K562 (cell line): Measurements from ENCODE around the gene SCN7A.

Experiments
- C11orf30 ChIP-seq: fragments of 450-650 bp; IDR thresholded peaks from 2 replicates; pipeline ENCODE4 v1.6.1; 2016; ENCODE audit warnings: low read depth, mild to moderate bottlenecking
- TAF1 ChIP-seq: IDR thresholded peaks from 2 replicates; pipeline ENCODE4 v1.6.1; 2011; ENCODE audit warnings: mild to moderate bottlenecking, low read length, moderate library complexity; ENCODE audit not compliant: insufficient read depth, control insufficient read depth, severe bottlenecking; ENCODE audit errors: extremely low read depth
- ZFPM2 ChIP-seq: fragments of 250-450 bp; sonication (Bioruptor Pico); IDR thresholded peaks from 2 replicates; pipeline ENCODE4 v1.5.1; 2022; ENCODE audit warnings: mild to moderate bottlenecking
- TF ChIP-seq, protein P1 (sequence below), 3 experiments: IDR thresholded peaks in 2 of 3; conservative IDR thresholded peaks in 1 of 3; 2 replicates each; pipeline ENCODE4 v1.5.1; 2011 to 2012; ENCODE audit warnings: low read length in 3 of 3, mild to moderate bottlenecking in 3 of 3, control low read depth in 2 of 3, improper control_type of control experiment in 1 of 3, inconsistent platforms in 1 of 3, low read depth in 1 of 3, mixed read lengths in 1 of 3, moderate library complexity in 1 of 3; ENCODE audit not compliant: insufficient read depth in 2 of 3
- TF ChIP-seq, protein P2 (sequence below): fragments of 150-350 bp; IDR thresholded peaks from 2 replicates; pipeline ENCODE4 v1.6.1; 2014; ENCODE audit warnings: low read depth, mild to moderate bottlenecking, low read length, borderline replicate concordance
- TF ChIP-seq, protein P3 (sequence below): fragments of 450-650 bp; IDR thresholded peaks from 2 replicates; pipeline ENCODE4 v1.6.1; 2017; ENCODE audit warnings: antibody characterized with exemption, mild to moderate bottlenecking

DNA sequence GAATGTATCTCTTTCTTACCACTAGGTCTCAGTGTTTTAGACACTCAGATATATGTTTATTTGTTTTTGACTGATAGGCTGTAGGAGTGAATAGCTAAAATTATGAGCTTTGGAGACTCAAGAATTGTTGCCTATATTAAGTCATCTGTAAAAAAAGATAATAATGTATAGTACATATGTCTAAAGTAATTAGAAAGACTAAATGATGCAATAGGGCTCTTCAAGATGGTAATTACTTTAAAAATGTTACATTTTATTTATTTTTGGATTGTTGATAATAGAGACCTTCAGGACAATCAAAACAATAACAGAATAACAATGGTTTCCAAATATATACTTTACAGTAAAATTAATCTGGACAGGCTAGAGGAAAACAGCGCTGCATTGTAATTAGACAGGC is 19.9 kb upstream of the SCN7A start:
- TF ChIP-seq TAF1, result no peak
- TF ChIP-seq, protein P1, sequence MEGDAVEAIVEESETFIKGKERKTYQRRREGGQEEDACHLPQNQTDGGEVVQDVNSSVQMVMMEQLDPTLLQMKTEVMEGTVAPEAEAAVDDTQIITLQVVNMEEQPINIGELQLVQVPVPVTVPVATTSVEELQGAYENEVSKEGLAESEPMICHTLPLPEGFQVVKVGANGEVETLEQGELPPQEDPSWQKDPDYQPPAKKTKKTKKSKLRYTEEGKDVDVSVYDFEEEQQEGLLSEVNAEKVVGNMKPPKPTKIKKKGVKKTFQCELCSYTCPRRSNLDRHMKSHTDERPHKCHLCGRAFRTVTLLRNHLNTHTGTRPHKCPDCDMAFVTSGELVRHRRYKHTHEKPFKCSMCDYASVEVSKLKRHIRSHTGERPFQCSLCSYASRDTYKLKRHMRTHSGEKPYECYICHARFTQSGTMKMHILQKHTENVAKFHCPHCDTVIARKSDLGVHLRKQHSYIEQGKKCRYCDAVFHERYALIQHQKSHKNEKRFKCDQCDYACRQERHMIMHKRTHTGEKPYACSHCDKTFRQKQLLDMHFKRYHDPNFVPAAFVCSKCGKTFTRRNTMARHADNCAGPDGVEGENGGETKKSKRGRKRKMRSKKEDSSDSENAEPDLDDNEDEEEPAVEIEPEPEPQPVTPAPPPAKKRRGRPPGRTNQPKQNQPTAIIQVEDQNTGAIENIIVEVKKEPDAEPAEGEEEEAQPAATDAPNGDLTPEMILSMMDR (IDR thresholded peaks at IDR 0.05 in 2 of 3, conservative IDR thresholded peaks at IDR 0.05 in 1 of 3; ENCODE audit: insufficient read depth in 2 of 3, low read depth in 1 of 3, low read length in 3 of 3), result no peak
- no peak for TF ChIP-seq ZFPM2 (CRISPR knock-in tag)
- TF ChIP-seq, protein P2, sequence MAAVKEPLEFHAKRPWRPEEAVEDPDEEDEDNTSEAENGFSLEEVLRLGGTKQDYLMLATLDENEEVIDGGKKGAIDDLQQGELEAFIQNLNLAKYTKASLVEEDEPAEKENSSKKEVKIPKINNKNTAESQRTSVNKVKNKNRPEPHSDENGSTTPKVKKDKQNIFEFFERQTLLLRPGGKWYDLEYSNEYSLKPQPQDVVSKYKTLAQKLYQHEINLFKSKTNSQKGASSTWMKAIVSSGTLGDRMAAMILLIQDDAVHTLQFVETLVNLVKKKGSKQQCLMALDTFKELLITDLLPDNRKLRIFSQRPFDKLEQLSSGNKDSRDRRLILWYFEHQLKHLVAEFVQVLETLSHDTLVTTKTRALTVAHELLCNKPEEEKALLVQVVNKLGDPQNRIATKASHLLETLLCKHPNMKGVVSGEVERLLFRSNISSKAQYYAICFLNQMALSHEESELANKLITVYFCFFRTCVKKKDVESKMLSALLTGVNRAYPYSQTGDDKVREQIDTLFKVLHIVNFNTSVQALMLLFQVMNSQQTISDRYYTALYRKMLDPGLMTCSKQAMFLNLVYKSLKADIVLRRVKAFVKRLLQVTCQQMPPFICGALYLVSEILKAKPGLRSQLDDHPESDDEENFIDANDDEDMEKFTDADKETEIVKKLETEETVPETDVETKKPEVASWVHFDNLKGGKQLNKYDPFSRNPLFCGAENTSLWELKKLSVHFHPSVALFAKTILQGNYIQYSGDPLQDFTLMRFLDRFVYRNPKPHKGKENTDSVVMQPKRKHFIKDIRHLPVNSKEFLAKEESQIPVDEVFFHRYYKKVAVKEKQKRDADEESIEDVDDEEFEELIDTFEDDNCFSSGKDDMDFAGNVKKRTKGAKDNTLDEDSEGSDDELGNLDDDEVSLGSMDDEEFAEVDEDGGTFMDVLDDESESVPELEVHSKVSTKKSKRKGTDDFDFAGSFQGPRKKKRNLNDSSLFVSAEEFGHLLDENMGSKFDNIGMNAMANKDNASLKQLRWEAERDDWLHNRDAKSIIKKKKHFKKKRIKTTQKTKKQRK, result no peak
- no peak for TF ChIP-seq C11orf30
- TF ChIP-seq, protein P3, sequence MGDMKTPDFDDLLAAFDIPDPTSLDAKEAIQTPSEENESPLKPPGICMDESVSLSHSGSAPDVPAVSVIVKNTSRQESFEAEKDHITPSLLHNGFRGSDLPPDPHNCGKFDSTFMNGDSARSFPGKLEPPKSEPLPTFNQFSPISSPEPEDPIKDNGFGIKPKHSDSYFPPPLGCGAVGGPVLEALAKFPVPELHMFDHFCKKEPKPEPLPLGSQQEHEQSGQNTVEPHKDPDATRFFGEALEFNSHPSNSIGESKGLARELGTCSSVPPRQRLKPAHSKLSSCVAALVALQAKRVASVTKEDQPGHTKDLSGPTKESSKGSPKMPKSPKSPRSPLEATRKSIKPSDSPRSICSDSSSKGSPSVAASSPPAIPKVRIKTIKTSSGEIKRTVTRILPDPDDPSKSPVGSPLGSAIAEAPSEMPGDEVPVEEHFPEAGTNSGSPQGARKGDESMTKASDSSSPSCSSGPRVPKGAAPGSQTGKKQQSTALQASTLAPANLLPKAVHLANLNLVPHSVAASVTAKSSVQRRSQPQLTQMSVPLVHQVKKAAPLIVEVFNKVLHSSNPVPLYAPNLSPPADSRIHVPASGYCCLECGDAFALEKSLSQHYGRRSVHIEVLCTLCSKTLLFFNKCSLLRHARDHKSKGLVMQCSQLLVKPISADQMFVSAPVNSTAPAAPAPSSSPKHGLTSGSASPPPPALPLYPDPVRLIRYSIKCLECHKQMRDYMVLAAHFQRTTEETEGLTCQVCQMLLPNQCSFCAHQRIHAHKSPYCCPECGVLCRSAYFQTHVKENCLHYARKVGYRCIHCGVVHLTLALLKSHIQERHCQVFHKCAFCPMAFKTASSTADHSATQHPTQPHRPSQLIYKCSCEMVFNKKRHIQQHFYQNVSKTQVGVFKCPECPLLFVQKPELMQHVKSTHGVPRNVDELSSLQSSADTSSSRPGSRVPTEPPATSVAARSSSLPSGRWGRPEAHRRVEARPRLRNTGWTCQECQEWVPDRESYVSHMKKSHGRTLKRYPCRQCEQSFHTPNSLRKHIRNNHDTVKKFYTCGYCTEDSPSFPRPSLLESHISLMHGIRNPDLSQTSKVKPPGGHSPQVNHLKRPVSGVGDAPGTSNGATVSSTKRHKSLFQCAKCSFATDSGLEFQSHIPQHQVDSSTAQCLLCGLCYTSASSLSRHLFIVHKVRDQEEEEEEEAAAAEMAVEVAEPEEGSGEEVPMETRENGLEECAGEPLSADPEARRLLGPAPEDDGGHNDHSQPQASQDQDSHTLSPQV, result no peak
